Subcutaneous abdominal adipose tissue (tissue), 5 donors: ENCODE results near the gene CAPN5.

Source experiments
- H3K27ac ChIP-seq: one replicate; pipeline ENCODE4 v1.7.0; 2013; ENCODE audit warnings: low read depth, mild to moderate bottlenecking, inconsistent platforms, low read length, moderate library complexity
- H3K27me3 ChIP-seq, 5 donors: one replicate each; pipeline ENCODE4 v1.7.0; 2013; ENCODE audit warnings: low read length in 5 of 5, inconsistent platforms in 1 of 5; ENCODE audit not compliant: control insufficient read depth in 5 of 5, insufficient read depth in 4 of 5
- H3K36me3 ChIP-seq, 5 donors: one replicate each; pipeline ENCODE4 v1.7.0; 2013; ENCODE audit warnings: low read length in 5 of 5; ENCODE audit not compliant: control insufficient read depth in 5 of 5, insufficient read depth in 5 of 5
- H3K4me1 ChIP-seq, 5 donors: one replicate each; pipeline ENCODE4 v1.7.0; 2013; ENCODE audit warnings: low read length in 5 of 5, mild to moderate bottlenecking in 3 of 5, moderate library complexity in 1 of 5; ENCODE audit not compliant: control insufficient read depth in 5 of 5, insufficient read depth in 5 of 5
- H3K4me3 ChIP-seq, 5 donors: one replicate each; pipeline ENCODE4 v1.7.0; 2013; ENCODE audit warnings: low read length in 5 of 5, low read depth in 1 of 5
- H3K9ac ChIP-seq, 5 donors: one replicate each; pipeline ENCODE4 v1.7.0; 2013; ENCODE audit warnings: low read length in 5 of 5, mild to moderate bottlenecking in 4 of 5, moderate library complexity in 3 of 5
- H3K9me3 ChIP-seq, 5 donors: one replicate each; pipeline ENCODE4 v1.7.0; 2013; ENCODE audit warnings: low read length in 5 of 5; ENCODE audit not compliant: control insufficient read depth in 5 of 5
- donor health status: healthy.
- donor health status: healthy.
- donor health status: healthy.
- donor health status: healthy.
- donor health status: healthy.

The CAPN5 gene

DNA sequence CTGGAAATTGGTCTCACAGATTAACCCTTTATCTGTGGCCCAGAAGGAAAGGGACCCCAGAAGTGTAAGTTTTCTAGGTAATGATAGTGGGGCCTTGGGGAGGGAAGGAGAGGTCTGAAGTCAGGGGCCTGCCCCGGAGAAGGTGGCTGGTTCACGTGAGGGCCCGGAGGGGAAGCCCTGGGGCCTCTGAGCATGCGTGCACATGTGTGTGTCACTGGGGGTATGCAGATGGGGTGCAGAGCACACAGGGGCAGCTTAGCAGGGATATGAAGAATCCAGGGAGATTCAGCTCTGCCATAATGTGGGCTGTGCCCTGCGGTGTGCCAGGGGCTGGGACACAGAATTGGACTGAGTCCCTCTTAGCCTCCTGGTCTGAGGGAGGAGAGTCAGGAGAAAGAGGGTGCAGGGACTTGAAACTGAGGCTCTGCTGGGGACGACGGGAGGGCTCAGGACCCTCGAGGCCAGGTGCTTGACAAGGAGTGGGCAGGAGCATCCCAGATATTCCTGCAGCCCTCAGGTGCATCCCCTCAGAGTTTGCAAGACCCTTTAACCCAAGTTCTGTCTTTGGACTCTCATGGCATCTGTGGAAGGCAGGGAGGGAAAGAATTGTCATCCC lies 76.7 kb downstream of the CAPN5 start:
- Histone ChIP-seq H3K4me3 (no peak overlapping the region), H3K9ac (no peak overlapping the region), H3K9me3 (no peaks in the 10 kb centered on the region), H3K27ac (no peak overlapping the region), H3K36me3 (no peaks in the 10 kb centered on the region), H3K4me1 (peaks cover 6 to 29% (median 22%) of the 10 kb centered on the region in 5 donors), H3K27me3 (peaks cover 0 to under 1% (median 0%) of the 10 kb centered on the region in 5 donors)

DNA sequence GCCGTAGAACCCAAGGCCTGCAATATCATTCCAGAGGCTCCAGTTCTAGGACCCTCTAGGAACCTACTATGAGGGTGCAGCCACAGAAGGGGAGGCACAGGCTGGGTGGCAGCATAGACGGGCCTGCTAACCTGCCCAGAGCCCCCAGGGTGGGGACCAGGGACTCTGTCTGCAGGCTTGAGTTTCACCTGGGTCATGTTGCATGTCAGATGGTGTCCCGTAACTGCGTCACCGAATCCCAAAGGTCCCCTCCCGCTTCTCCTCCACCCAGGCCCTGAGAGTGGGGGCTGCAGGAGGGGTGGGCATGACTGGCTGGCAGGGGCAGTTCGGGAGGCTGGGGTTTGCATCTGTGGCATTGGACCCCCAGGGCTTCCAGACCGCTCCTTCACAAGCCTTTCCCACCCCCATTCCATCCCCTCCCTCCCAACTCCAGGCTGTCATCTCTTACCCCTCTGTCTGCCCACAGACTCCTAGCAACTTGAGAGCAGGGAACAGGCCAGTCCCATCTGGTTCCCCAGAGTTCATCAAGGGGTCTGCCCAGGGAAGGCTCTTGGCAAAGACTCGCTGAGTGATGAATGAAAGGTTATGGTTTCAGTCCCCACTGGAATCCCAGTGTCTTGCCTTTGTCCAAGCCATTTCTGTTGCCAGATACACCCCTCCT lies 77.6 kb downstream of the CAPN5 start:
- H3K9me3 ChIP-seq, result no peaks in the 10 kb centered on the region
- no peak overlapping the region for H3K27ac ChIP-seq
- peaks cover 6 to 26% (median 15%) of the 10 kb centered on the region in 5 donors for H3K4me1 ChIP-seq
- H3K36me3 ChIP-seq, result no peaks in the 10 kb centered on the region
- no peak overlapping the region for H3K9ac ChIP-seq
- no peak overlapping the region for H3K4me3 ChIP-seq
- no peaks in the 10 kb centered on the region for H3K27me3 ChIP-seq

DNA sequence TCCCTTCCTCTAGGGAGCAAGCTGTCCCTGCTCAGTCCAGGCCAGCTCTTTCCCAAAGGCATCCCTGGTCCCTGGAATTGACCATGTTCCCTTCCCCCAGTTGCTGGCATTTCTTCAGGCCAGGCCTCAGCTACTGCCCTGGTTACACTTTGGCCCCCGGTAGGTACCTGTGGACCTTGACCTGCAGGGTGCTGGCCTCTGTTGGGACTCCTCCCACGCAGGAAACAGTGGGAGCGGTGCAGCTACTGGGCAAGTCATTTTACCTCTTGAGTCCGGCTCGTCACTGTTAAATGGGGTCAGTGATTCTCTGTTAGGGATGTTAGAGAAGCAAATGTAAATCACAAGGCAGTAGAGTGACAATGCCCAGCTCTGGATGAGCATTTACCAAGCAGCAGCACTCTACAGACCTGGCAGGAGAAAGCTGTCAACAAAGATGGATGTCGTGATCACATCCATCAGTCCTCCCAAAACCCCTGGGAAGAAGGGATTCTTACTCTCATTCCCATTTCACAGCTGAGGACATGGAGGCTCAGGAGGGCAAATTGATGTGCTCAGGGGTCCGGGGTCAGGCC lies 78.2 kb downstream of the CAPN5 start:
- H3K27ac ChIP-seq, result no peak overlapping the region
- H3K4me1 ChIP-seq, result peaks cover 2 to 20% (median 11%) of the 10 kb centered on the region in 5 donors
- H3K9ac ChIP-seq, result no peak overlapping the region

DNA sequence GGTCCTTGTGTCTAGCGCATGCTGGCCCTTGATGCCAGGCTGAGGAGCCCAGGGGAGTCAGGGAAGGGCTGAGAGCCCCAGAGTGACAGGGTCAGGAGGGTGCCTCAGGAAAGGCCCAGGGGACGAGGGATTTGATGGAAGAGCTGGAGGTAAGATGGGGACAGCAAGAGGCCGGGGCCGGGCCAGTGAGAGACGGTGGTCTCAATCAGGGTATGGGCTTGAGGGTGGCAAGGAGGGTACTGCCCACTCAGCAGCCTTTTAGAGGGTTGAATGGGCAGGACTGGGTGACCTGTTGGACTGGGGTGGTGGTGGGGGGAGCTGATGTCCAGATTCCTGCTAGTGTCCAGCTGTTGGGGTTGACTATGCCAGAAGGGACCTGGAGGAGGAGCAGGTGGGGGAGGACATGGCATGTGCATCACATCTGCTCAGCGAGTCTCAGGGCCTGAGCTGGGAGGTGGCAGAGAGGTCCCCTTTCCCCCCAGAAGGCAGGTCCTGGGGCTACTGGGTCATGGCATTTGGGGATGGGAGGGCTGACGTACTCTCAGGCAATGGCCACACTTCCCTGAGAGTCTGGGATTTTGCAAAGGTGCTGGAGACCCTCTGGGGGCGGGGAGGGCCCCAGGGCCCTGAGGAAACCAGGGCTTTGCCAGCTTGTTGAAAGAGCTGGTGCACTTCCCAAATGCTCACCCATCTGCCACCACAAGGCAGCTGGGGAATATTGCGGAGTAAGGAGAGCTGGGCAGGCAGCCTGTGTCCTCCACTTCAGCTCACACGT lies 79.7 kb downstream of the CAPN5 start:
- no peak overlapping the region for H3K4me3 ChIP-seq
- H3K9me3 ChIP-seq, result no peaks in the 10 kb centered on the region
- H3K4me1 ChIP-seq, result peaks cover 0 to 11% (median 8%) of the 10 kb centered on the region in 5 donors
- H3K9ac ChIP-seq, result no peak overlapping the region
- no peaks in the 10 kb centered on the region for H3K36me3 ChIP-seq
- no peaks in the 10 kb centered on the region for H3K27me3 ChIP-seq
- no peak overlapping the region for H3K27ac ChIP-seq

More for the DNA sequence above, 78.2 kb downstream of the CAPN5 start:
- H3K36me3 ChIP-seq, result no peaks in the 10 kb centered on the region
- no peaks in the 10 kb centered on the region for H3K9me3 ChIP-seq
- no peaks in the 10 kb centered on the region for H3K27me3 ChIP-seq
- H3K4me3 ChIP-seq, result no peak overlapping the region

DNA sequence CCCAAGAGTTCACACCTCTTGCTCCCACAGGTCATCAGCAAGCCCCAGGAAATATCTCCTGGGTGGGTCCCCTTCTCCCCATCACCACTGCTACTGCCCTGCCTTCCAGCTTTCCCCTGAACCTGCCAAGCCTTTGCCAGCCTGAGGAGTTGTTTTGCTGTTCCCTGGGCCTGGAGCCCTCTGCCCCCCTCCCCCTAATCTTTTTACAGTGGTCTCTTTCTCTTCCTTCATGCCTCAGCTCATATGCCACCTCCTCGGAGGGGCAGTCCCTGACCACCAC lies 80.2 kb downstream of the CAPN5 start:
- Histone ChIP-seq H3K9me3 (no peaks in the 10 kb centered on the region), H3K36me3 (no peaks in the 10 kb centered on the region), H3K4me1 (peaks cover 0 to 11% (median 8%) of the 10 kb centered on the region in 5 donors), H3K4me3 (no peak overlapping the region), H3K27me3 (no peaks in the 10 kb centered on the region), H3K27ac (no peak overlapping the region), H3K9ac (no peak overlapping the region)

DNA sequence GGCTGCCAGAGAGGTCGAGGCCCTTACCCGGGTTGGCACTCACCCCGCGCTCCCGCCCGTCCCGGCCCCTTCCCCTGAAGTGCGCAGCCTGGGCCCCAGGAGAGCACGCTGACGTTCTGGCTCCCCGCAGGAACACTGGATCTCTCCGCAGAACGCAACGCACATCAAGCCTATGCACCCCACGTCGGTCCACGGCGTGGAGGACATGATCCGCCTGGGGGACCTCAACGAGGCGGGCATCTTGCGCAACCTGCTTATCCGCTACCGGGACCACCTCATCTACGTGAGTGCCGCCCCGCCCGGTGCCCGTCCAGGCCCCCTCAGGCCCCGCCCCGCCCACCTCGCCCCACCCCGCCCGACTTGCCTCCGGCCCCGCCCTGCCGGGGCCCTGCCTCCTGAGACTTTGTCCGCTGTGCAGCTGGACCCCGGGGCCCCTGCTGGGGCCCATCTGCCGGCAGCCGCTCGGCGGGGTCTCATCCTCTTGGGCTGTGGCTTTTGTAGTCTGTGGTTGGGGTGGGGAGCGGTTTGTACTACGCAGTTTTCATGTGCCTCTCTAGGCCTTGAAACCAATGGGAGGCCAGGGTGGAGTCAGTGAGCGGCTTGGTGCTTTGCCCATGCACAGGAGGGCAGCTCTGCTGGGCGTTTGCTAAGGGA lies 81.0 kb downstream of the CAPN5 start:
- Histone ChIP-seq H3K27me3 (no peaks in the 10 kb centered on the region), H3K36me3 (no peaks in the 10 kb centered on the region), H3K9ac (peak overlapping the region in 1 of 5 donors; percentile 32), H3K4me1 (peaks cover 0 to 18% (median 10%) of the 10 kb centered on the region in 5 donors), H3K27ac (no peak overlapping the region), H3K9me3 (no peaks in the 10 kb centered on the region), H3K4me3 (peak overlapping the region; percentile 26 to 55 (median 36))

DNA sequence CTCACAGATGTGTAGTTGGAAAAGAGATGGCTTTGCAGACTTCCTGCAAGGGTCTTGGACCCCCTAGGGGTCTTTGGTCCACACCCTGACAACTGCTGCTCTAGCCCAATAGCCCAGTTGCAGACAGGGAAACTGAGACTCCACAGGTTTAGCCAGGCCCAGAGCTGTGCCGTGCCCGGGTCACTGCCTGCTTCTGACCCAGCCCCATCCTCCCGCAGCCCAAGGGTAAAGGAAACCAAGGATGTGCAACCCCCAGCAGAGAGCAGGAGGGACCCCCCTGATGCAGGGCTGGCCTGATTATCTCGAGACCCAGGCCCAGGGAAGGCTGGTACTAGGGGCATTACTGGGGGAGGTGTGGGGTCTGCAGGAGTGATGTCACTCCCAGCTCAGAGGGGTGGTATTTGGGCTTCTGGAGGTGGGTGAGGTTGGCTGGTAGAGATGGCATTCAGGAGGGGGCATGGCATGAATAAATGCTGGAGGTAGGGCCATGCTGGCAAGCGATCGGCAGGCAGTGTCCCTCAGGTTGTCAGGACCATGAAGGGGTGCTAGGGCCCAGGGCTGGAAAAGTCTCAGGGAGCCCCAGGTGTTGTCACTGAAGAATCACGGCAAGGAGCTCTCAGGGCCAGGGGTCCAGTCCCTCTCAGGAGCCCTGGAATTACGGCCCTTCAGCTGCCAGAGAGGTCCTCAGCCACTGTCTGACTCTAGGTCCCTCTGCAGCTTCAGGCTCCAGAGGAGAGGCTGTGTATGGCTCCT lies 82.4 kb downstream of the CAPN5 start:
- H3K9ac ChIP-seq, result no peak overlapping the region
- H3K4me1 ChIP-seq, result peaks cover 0 to 31% (median 18%) of the 10 kb centered on the region in 5 donors
- no peak overlapping the region for H3K4me3 ChIP-seq
- H3K27ac ChIP-seq, result no peak overlapping the region
- no peaks in the 10 kb centered on the region for H3K36me3 ChIP-seq
- no peaks in the 10 kb centered on the region for H3K9me3 ChIP-seq
- no peaks in the 10 kb centered on the region for H3K27me3 ChIP-seq

DNA sequence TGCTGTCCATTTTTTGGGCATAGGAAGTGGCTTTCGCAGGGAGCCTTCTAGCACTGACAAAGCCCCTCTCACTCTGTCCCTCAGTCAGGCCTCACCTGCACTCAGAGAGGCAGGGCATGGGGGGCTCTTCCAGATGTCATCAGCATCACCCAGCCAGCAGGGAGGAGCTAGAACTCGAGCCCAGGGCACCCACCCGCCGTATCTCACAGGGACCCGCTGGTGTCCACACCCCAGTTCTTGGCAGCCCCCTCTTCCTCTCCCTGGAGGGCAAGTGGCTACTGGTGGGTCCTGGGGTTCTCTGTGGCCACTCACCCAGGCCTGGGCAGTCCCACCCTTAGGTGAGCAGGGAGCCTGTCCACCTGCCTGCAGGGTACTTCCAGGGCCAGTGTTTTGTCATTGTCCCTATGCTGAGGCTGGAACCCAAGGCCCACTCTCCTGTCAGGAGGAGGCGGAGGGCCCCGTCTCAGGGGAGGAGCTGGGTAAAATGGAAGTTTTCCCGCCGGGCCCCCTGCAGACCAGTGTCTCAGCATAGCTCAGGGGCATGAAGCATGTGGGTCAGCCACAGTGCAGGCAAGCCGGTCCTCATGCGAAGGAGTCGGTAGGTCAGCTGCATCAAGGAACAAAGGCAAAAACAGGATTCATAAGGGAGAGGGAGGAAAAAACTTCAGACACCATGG lies 83.1 kb downstream of the CAPN5 start:
- Histone ChIP-seq H3K4me3 (no peak overlapping the region), H3K27me3 (no peaks in the 10 kb centered on the region), H3K9me3 (no peaks in the 10 kb centered on the region), H3K4me1 (peaks cover 0 to 38% (median 25%) of the 10 kb centered on the region in 5 donors), H3K9ac (no peak overlapping the region), H3K36me3 (no peaks in the 10 kb centered on the region), H3K27ac (no peak overlapping the region)

DNA sequence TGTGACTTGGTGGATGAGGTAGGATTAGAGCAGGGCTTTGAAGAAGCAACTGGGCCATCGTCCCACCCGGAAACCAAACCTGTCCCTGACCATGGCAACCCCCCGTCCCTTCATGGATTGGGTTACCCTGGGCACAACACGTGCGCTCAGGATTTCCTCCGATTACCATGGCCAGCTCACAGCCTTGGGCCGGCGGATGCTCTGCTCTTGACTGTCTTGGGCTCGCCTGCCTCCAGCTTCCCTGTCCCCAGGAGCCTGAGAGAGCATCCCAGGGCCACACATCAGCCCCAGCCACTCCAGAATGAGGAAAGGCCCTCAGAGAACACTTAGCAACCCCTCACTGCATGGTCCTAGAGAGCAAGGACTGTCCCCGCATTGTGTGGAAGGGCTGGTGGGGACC lies 84.1 kb downstream of the CAPN5 start:
- Histone ChIP-seq H3K36me3 (no peaks in the 10 kb centered on the region), H3K27me3 (no peaks in the 10 kb centered on the region), H3K9ac (no peak overlapping the region), H3K4me1 (peaks cover 0 to 43% (median 25%) of the 10 kb centered on the region in 5 donors), H3K9me3 (no peaks in the 10 kb centered on the region), H3K4me3 (no peak overlapping the region), H3K27ac (no peak overlapping the region)
